OCI-LY3 (cell line): ENCODE measurements around the gene PAQR5.

Source experiments
- EZH2phosphoT487 ChIP-seq: fragments of 200-600 bp; shearing (Covaris generic); IDR thresholded peaks from 2 replicates; pipeline ENCODE4 v1.6.1; 2018; ENCODE audit warnings: antibody characterized with exemption, mixed run types, low read depth
- TF ChIP-seq, protein P1 (sequence below): fragments of 200-600, 300-600 bp; sonication (generic); IDR thresholded peaks from 2 replicates; pipeline ENCODE4 v1.5.1; 2014; ENCODE audit warnings: antibody characterized with exemption, low read length, low read depth

DNA sequence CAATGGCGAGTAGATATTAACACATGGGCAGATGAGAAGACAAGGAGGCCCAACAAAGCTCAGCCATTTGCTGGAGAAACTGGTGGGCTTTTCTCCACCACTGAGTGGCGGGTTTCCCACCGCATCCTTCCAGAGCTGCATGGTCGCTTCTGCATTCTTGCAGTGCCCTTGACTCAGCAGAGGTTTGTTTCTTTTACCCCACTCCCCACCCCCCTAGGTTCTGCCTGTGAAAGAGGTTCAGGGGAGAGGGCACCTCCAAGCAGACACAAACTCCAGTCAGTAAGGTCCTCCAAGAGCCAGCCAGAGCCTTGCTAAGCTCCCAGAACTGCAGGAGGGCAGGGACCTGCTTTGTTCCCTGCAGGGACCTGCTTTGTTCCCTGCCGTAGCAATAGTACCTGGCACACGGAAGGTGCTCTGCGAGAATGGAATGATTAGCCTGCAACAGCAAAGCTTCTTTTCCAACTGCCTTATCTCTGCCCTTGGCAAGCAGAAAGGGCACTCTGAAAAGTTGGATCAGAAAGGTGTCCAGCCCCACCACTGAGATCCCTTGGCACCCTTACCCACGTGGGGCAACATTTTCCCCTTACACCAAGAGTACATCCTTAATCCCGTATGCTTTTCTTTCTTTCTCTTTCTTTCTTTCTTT is 1.4 kb downstream of the PAQR5 start:
- TF ChIP-seq, protein P1, sequence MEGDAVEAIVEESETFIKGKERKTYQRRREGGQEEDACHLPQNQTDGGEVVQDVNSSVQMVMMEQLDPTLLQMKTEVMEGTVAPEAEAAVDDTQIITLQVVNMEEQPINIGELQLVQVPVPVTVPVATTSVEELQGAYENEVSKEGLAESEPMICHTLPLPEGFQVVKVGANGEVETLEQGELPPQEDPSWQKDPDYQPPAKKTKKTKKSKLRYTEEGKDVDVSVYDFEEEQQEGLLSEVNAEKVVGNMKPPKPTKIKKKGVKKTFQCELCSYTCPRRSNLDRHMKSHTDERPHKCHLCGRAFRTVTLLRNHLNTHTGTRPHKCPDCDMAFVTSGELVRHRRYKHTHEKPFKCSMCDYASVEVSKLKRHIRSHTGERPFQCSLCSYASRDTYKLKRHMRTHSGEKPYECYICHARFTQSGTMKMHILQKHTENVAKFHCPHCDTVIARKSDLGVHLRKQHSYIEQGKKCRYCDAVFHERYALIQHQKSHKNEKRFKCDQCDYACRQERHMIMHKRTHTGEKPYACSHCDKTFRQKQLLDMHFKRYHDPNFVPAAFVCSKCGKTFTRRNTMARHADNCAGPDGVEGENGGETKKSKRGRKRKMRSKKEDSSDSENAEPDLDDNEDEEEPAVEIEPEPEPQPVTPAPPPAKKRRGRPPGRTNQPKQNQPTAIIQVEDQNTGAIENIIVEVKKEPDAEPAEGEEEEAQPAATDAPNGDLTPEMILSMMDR: no peak
- TF ChIP-seq EZH2phosphoT487: no peak
